ENCODE data around the gene CHMP5. TPM values are rescaled to one million over a fixed set of nuclear protein-coding genes. Genes with fewer than 3 reads are reported as not detected.

CHMP5 gene
- 10 to 100 TPM in 1 of 2 donors, 1 to 10 TPM in 1; 4.6 to 20.5 TPM for total RNA-seq

DNA sequence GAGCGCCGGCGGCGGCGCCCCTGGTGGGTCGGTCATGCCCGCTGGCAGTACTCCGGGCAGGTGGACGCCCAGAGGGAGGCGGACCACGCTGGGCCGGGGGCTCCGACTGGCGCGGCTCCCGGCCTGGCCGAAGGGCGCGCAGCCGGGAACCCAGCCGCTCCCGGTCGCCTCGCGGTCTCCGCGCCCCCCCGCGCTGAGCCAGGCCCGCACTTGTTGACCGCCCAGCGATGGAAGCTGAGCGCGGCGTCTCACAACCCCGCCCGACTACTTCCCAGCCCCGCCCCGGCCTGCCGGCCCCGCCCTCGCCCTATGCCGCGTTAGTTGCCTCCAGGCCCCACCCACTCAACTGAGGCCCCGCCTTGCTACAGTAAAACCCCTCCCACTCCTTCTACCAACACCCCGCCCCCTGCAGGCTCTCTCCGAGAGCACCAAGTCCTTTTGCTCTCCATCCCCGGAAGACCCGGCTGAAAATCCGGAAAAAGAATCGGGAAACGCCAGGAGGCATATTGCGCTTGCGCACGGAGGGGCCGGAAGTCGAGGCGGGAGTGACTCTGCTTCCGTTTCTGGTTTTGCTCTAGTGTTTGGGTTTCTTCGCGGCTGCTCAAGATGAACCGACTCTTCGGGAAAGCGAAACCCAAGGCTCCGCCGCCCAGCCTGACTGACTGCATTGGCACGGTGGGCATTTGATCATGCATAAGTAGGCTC lies at the start of gene CHMP5, which contains the start of gene BAG1:
Gene CHMP5, plus strand, starts transcription at position 577 of the 705 bp plus-strand sequence. Its CDS starts 30 bp downstream, at position 607.
Gene BAG1, minus strand, starts transcription at position 236 of the 705 bp plus-strand sequence.
- peak; percentile 100 for DNase-seq
- intact Hi-C loops (cut with DNase I), result no loop called here

DNA sequence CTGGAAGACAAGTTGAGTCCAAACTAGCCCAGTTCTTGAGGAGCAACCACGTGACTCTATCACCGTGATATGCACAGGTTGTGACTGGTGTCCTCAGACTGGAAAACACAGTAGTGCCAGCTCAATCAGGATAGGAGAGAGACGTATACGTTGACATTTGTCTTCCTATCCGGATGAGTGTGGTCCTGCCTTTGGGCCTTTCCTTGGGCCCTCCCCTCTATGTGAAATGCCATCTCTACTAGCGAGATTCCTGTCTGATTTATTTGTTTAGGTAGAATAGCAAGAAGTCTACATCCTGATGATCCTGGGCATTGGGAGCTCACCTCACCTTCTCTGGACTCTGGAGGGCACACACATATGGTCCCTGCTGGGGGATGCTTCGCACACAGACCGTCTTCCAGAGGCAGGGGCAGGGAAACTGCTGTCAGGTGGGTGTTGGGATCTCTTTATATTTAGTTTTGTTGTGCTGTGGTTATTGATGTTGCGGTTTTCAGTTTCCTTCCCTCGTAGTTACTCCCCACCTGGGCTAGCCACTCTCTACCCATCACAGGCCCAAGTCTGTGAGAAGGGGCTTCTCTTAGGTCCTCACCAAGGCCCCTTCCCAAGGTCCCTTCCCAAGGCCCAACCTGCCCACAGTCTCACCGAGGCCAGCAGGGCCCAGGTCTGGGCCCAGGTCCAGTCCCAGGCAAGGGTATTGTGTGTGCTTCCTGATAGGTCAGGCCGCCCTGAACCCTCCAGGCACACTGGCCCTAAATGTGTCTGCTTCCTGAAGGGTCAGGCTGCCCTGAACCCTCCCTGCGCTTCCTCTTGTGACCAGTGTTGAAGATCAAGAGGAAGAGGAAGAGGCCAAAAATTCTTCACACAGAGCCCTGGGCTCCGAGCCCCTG lies 43.9 kb upstream of the CHMP5 start:
- Histone ChIP-seq H3K27me3 (no peaks in the 10 kb centered on the region), H3K4me3 (no peak overlapping the region), H3K9me3 (no peaks in the 10 kb centered on the region), H3K27ac (no peak overlapping the region), H3K4me1 (peaks cover 4% of the 10 kb centered on the region), H3K36me3 (replicated peaks in 1 of 2; ENCODE audit: insufficient read depth in 1 of 2, low read depth in 2 of 2) (no peaks in the 10 kb centered on the region)
- intact Hi-C loops (cut with DNase I), result loop anchor here (5.0 kb wide), 1 partner anchor 139 kb away; no protein-coding TSS in a partner anchor
- ATAC-seq (no peak), DNase-seq (peak in 1 of 4 donors; percentile 18)
- 72 to 74% methylated on average over 13 to 14 of the region's 14 CpGs for WGBS, 2 donors
- TF ChIP-seq POLR2A (IDR thresholded peaks at IDR 0.05), result no peak
- TF ChIP-seq, protein P1, sequence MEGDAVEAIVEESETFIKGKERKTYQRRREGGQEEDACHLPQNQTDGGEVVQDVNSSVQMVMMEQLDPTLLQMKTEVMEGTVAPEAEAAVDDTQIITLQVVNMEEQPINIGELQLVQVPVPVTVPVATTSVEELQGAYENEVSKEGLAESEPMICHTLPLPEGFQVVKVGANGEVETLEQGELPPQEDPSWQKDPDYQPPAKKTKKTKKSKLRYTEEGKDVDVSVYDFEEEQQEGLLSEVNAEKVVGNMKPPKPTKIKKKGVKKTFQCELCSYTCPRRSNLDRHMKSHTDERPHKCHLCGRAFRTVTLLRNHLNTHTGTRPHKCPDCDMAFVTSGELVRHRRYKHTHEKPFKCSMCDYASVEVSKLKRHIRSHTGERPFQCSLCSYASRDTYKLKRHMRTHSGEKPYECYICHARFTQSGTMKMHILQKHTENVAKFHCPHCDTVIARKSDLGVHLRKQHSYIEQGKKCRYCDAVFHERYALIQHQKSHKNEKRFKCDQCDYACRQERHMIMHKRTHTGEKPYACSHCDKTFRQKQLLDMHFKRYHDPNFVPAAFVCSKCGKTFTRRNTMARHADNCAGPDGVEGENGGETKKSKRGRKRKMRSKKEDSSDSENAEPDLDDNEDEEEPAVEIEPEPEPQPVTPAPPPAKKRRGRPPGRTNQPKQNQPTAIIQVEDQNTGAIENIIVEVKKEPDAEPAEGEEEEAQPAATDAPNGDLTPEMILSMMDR (IDR thresholded peaks at IDR 0.05), result no peak

More for the DNA sequence above, at the start of gene CHMP5, which contains the start of gene BAG1:
- H3K9me3 ChIP-seq, result no peaks in the 10 kb centered on the region
- peak within 1 kb of the TSS; percentile 79 to 89 for H3K4me3 ChIP-seq
- peaks cover 0 to 16% of the 10 kb centered on the region in 2 donors for H3K36me3 ChIP-seq (replicated peaks in 1 of 2; ENCODE audit: insufficient read depth in 1 of 2, low read depth in 2 of 2)
- H3K27me3 ChIP-seq, result no peaks in the 10 kb centered on the region
- peak; percentile 97 for ATAC-seq
- 0 to 1% methylated on average over 16 to 33 of the region's 67 CpGs for WGBS, 2 donors
- TF ChIP-seq, protein P1 (IDR thresholded peaks at IDR 0.05), result peak in 6 of 7 experiments; percentile 20 to 66 (median 51)
- peak; percentile 66 to 91 (median 75) for TF ChIP-seq POLR2A (IDR thresholded peaks at IDR 0.05)
- peak within 1 kb of the TSS; percentile 74 to 92 (median 89) for H3K27ac ChIP-seq
- peaks cover 23% of the 10 kb centered on the region for H3K4me1 ChIP-seq

DNA sequence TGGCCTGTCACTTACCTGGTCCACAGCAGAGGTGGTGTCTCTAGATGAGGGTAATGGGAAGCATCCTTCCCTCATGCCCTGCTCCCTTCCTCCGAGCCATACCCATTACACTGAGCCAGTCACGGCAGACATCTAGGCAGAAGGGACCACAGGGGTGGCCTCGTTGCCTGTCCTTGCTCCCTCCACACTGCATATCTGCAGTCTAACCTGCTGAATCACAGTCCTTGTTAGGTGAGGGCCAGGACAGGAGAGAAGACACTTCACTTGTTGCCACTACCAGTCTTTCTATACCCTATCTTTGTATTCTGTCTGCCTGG lies 43.3 kb upstream of the CHMP5 start:
- WGBS, 2 donors, result 70 to 87% methylated on average over 3 of the region's 3 CpGs
- Histone ChIP-seq H3K36me3 (replicated peaks in 1 of 2; ENCODE audit: insufficient read depth in 1 of 2, low read depth in 2 of 2) (no peaks in the 10 kb centered on the region), H3K27ac (no peak overlapping the region), H3K4me3 (no peak overlapping the region), H3K4me1 (peaks cover 4% of the 10 kb centered on the region), H3K27me3 (no peaks in the 10 kb centered on the region), H3K9me3 (no peaks in the 10 kb centered on the region)
- TF ChIP-seq, protein P1 (IDR thresholded peaks at IDR 0.05), result no peak
- TF ChIP-seq POLR2A (IDR thresholded peaks at IDR 0.05), result no peak
- ATAC-seq (no peak), DNase-seq (no peak)
- intact Hi-C loops (cut with DNase I), result loop anchor here (5.0 kb wide), 1 partner anchor 139 kb away; no protein-coding TSS in a partner anchor

DNA sequence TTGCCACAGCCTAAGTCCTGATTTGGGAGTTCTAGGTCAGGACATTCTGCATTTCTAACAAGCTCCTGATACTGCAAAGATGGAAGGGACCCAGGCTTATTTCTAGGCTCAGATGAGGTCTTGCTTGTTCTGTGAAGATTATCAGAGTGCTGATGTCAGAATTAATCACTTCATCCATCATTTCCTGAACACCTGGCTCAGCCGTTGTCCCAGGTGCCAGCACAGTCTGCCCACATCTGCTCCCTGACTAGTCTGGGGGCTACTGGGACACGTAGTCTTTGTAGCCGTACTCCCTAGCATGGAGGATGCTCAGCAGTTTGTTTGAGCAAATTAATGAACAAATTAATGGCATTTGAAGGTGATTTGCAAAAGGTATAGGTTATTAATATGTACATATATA lies 42.8 kb upstream of the CHMP5 start:
- no peaks in the 10 kb centered on the region for H3K9me3 ChIP-seq
- H3K27ac ChIP-seq, result no peak overlapping the region
- intact Hi-C loops (cut with DNase I), result loop anchor here (5.0 kb wide), 1 partner anchor 140 kb away; no protein-coding TSS in a partner anchor
- WGBS, 2 donors, result 55 to 56% methylated on average over 3 of the region's 3 CpGs
- H3K36me3 ChIP-seq (replicated peaks in 1 of 2; ENCODE audit: insufficient read depth in 1 of 2, low read depth in 2 of 2), result no peaks in the 10 kb centered on the region
- TF ChIP-seq, protein P1 (IDR thresholded peaks at IDR 0.05), result no peak
- TF ChIP-seq POLR2A (IDR thresholded peaks at IDR 0.05), result no peak
- DNase-seq (no peak), ATAC-seq (no peak)
- no peaks in the 10 kb centered on the region for H3K27me3 ChIP-seq
- peaks cover 4% of the 10 kb centered on the region for H3K4me1 ChIP-seq
- no peak overlapping the region for H3K4me3 ChIP-seq

All from body of pancreas (tissue), 4 donors.